Gastroesophageal sphincter (tissue), 4 donors: ENCODE data around the gene C1QTNF12. TPM values are rescaled to one million over a fixed set of nuclear protein-coding genes. Genes with fewer than 3 reads are reported as not detected.

Experiments
- ATAC-seq: fragments of 150-250 bp; one replicate; pipeline ENCODE4 v1.9.1; 2016; ENCODE audit warnings: mild to moderate bottlenecking, moderate library complexity
- H3K27ac ChIP-seq, 4 donors: fragments of 200-600 bp; sonication (generic) in 3 of 4; 1 replicate in 3 of 4; 2 replicates in 1 of 4; pipeline ENCODE4 v1.5.1; 2016 to 2019
- H3K27me3 ChIP-seq: fragments of 200-600 bp; sonication (generic); one replicate; pipeline ENCODE4 v1.5.1; 2019
- H3K36me3 ChIP-seq, 2 donors: fragments of 200-600 bp; sonication (generic); one replicate each; pipeline ENCODE4 v1.5.1; 2019; ENCODE audit warnings: control low read depth in 1 of 2
- H3K4me1 ChIP-seq, 3 donors: fragments of 200-600 bp; sonication (generic); 1 replicate in 2 of 3; 2 replicates in 1 of 3; pipeline ENCODE4 v1.5.1; 2016 to 2019; ENCODE audit warnings: control low read depth in 2 of 3
- H3K4me3 ChIP-seq, 2 donors: fragments of 200-600 bp; sonication (generic); one replicate each; pipeline ENCODE4 v1.5.1; 2019; ENCODE audit warnings: mild to moderate bottlenecking in 1 of 2, moderate library complexity in 1 of 2
- H3K9me3 ChIP-seq, 3 donors: fragments of 200-600 bp; sonication (generic); one replicate each; pipeline ENCODE4 v1.5.1; 2017 to 2019; ENCODE audit warnings: control low read depth in 2 of 3
- CTCF ChIP-seq, 4 experiments: fragments of 200-600 bp in 2 of 4; fragments of 450-650 bp in 2 of 4; sonication (generic) in 1 of 4; IDR thresholded peaks; one replicate each; pipeline ENCODE4 v1.5.1; 2017 to 2019; ENCODE audit warnings: antibody characterized with exemption in 4 of 4, mild to moderate bottlenecking in 2 of 4, moderate library complexity in 2 of 4
- EP300 ChIP-seq: sonication (generic); formaldehyde crosslinking; IDR thresholded peaks from one replicate; pipeline ENCODE4 v1.6.1; 2017; ENCODE audit warnings: antibody characterized with exemption, mild to moderate bottlenecking
- POLR2A ChIP-seq, 2 donors: fragments of 450-650 bp; IDR thresholded peaks; one replicate each; pipeline ENCODE4 v1.6.1; 2017; ENCODE audit warnings: antibody characterized with exemption in 2 of 2, mild to moderate bottlenecking in 2 of 2, moderate library complexity in 1 of 2
- POLR2AphosphoS5 ChIP-seq: sonication (generic); formaldehyde crosslinking; IDR thresholded peaks from one replicate; pipeline ENCODE4 v1.6.1; 2017; ENCODE audit warnings: antibody characterized with exemption
- WGBS, 2 donors: methylation state at CpG; one replicate each; pipeline ENCODE4 v1.1.5; 2018; ENCODE audit warnings: low coverage in 1 of 2; 5-methylcytosine and 5-hydroxymethylcytosine counted together
- total RNA-seq, 4 donors: library from RNA; depleted of rRNA; stranded (reverse); fragments of >200 nt; gene quantifications; one replicate each; pipeline ENCODE4 v1.1.0, GENCODE V29; 2016

Gene C1QTNF12
- total RNA-seq, 4 donors from 2014 or later, result 0.96 to 2.8 (median 1.7) TPM

- Histone ChIP-seq H3K27ac (no peak overlapping the region), H3K4me3 (no peak overlapping the region), H3K36me3 (peaks cover 0 to 98% of the 10 kb centered on the region in 2 donors), H3K4me1 (peaks cover 0 to 2% (median 0%) of the 10 kb centered on the region in 3 donors), H3K27me3 (no peaks in the 10 kb centered on the region), H3K9me3 (no peaks in the 10 kb centered on the region)
- TF ChIP-seq CTCF (IDR thresholded peaks at IDR 0.05) (no peak), EP300 (no peak), POLR2A (IDR thresholded peaks at IDR 0.05) (no peak), POLR2AphosphoS5 (no peak)
- 69% methylated on average over 3 of the region's 8 CpGs; no CpG with 5 or more reads in 1 of the 2 donors for WGBS, 2 donors
- no peak for ATAC-seq
These were observed 16.2 kb upstream of the C1QTNF12 start for GRCh38 chr1:1262758-1263157.

- Histone ChIP-seq H3K36me3 (peaks cover 0 to 97% of the 10 kb centered on the region in 2 donors), H3K27ac (no peak overlapping the region), H3K9me3 (no peaks in the 10 kb centered on the region), H3K4me1 (no peaks in the 10 kb centered on the region), H3K27me3 (no peaks in the 10 kb centered on the region), H3K4me3 (no peak overlapping the region)
- ATAC-seq, result no peak
- no peak for TF ChIP-seq POLR2AphosphoS5
- TF ChIP-seq POLR2A (IDR thresholded peaks at IDR 0.05), result no peak
- no peak for TF ChIP-seq CTCF (IDR thresholded peaks at IDR 0.05)
- no peak for TF ChIP-seq EP300
- 89 to 96% methylated on average over 5 to 9 of the region's 17 CpGs for WGBS, 2 donors
These were observed 15.5 kb upstream of the C1QTNF12 start for GRCh38 chr1:1262071-1262470.

- WGBS, 2 donors, result 55 to 68% methylated on average over 7 to 9 of the region's 16 CpGs
- no peak overlapping the region for H3K27ac ChIP-seq
These were observed 14.5 kb upstream of the C1QTNF12 start for GRCh38 chr1:1260843-1261560.

GRCh38 chr1:1259951-1260600 is 13.6 kb upstream of the C1QTNF12 start:
- H3K36me3 ChIP-seq, result peaks cover 0 to 98% of the 10 kb centered on the region in 2 donors

More at GRCh38 chr1:1260843-1261560, 14.5 kb upstream of the C1QTNF12 start:
- H3K9me3 ChIP-seq, result no peaks in the 10 kb centered on the region
- H3K36me3 ChIP-seq, result peaks cover 0 to 97% of the 10 kb centered on the region in 2 donors
- H3K4me1 ChIP-seq, result no peaks in the 10 kb centered on the region
- H3K27me3 ChIP-seq, result no peaks in the 10 kb centered on the region
- H3K4me3 ChIP-seq, result no peak overlapping the region
- TF ChIP-seq POLR2AphosphoS5, result no peak
- TF ChIP-seq CTCF (IDR thresholded peaks at IDR 0.05), result no peak
- no peak for TF ChIP-seq POLR2A (IDR thresholded peaks at IDR 0.05)
- no peak for TF ChIP-seq EP300
- no peak for ATAC-seq

More at GRCh38 chr1:1259951-1260600, 13.6 kb upstream of the C1QTNF12 start:
- H3K4me3 ChIP-seq, result no peak overlapping the region
- 20 to 78% methylated on average over 1 to 6 of the region's 26 CpGs for WGBS, 2 donors
- no peaks in the 10 kb centered on the region for H3K27me3 ChIP-seq
- H3K9me3 ChIP-seq, result no peaks in the 10 kb centered on the region
- TF ChIP-seq EP300, result no peak
- no peak for TF ChIP-seq POLR2AphosphoS5
- no peak for TF ChIP-seq CTCF (IDR thresholded peaks at IDR 0.05)
- TF ChIP-seq POLR2A (IDR thresholded peaks at IDR 0.05), result no peak
- H3K27ac ChIP-seq, result no peak overlapping the region
- no peak for ATAC-seq
- no peaks in the 10 kb centered on the region for H3K4me1 ChIP-seq
